AG10803 (cell line): ENCODE measurements around the gene HINT2.
A peak's percentile ranks its signal among the peaks of the same experiment; 100 is the strongest.

Experiments
- DNase-seq: peaks from one replicate; pipeline ENCODE4 v3.0.0; 2010; ENCODE audit warnings: low read depth
- H3K4me3 ChIP-seq: 2 replicates; pipeline ENCODE4 v1.5.1; 2011; ENCODE audit warnings: mild to moderate bottlenecking, low read length, control low read depth
- CTCF ChIP-seq: conservative IDR thresholded peaks from 2 replicates; pipeline ENCODE4 v1.5.1; 2011; ENCODE audit warnings: mild to moderate bottlenecking, low read length, control low read depth, inconsistent platforms

Gene HINT2

GRCh38 chr9:35814841-35815543 is at the start of gene HINT2:
Gene HINT2 (minus strand): TSS chr9:35815042. CDS start chr9:35814979, 63 bp downstream.
- DNase-seq = peak; percentile 99
- peak within 1 kb of the TSS; percentile 85 for H3K4me3 ChIP-seq

GRCh38 chr9:35863583-35863982 is 48.7 kb upstream of the HINT2 start:
- TF ChIP-seq CTCF = no peak
- DNase-seq = no peak
- no peak overlapping the region for H3K4me3 ChIP-seq

More at GRCh38 chr9:35814841-35815543, at the start of gene HINT2:
- no peak for TF ChIP-seq CTCF

- no peak overlapping the region for H3K4me3 ChIP-seq
- DNase-seq = no peak
- TF ChIP-seq CTCF = no peak
Measured at GRCh38 chr9:35862328-35862727, 47.5 kb upstream of the HINT2 start.

- H3K4me3 ChIP-seq = no peak overlapping the region
- no peak for DNase-seq
- no peak for TF ChIP-seq CTCF
Measured at GRCh38 chr9:35861161-35861897, 46.5 kb upstream of the HINT2 start.

- TF ChIP-seq CTCF = no peak
- H3K4me3 ChIP-seq = no peak overlapping the region
- DNase-seq = peak; percentile 15
Measured at GRCh38 chr9:35859990-35860339, 45.1 kb upstream of the HINT2 start.

- H3K4me3 ChIP-seq = no peak overlapping the region
- DNase-seq = peak; percentile 20
- TF ChIP-seq CTCF = no peak
Measured at GRCh38 chr9:35859310-35859989, 44.6 kb upstream of the HINT2 start.
